ENCODE measurements around the gene SEPTIN11.

The SEPTIN11 gene

GRCh38 chr4:76957004-76957738, 7.6 kb downstream of the SEPTIN11 start:
- peaks cover 2% of the 10 kb centered on the region for H3K79me1 ChIP-seq (ENCODE audit: low read depth, low read length)
- DNase-seq (ENCODE audit: low spot score), result no peak
- no peak overlapping the region for H2BK120ac ChIP-seq (ENCODE audit: low read depth, low read length)
- H2AK5ac ChIP-seq (ENCODE audit: low read depth, low read length), result no peak overlapping the region
- no peak overlapping the region for H3K4ac ChIP-seq (ENCODE audit: low read length)
- no peaks in the 10 kb centered on the region for H3K27me3 ChIP-seq (ENCODE audit: control insufficient read depth in 3 of 3, insufficient read depth in 3 of 3, low read depth in 1 of 3, low read length in 3 of 3)
- H2BK5ac ChIP-seq (ENCODE audit: low read length), result no peak overlapping the region
- H2AFZ ChIP-seq (ENCODE audit: low read length), result no peak overlapping the region
- no CpG with 5 or more reads among the region's 4 CpGs for WGBS, 2 donors (ENCODE audit: extremely low coverage in 2 of 2, insufficient read length in 2 of 2, insufficient replicate concordance in 1 of 2)
- no peak overlapping the region for H3K4me2 ChIP-seq (ENCODE audit: insufficient read depth, low read length, poor library complexity, severe bottlenecking)
- no peak overlapping the region for H4K91ac ChIP-seq (ENCODE audit: low read depth, low read length, poor library complexity)
- H3K9me3 ChIP-seq (replicated peaks in 1 of 2; ENCODE audit: control insufficient read depth in 2 of 2, insufficient read depth in 1 of 2, low read depth in 1 of 2, low read length in 2 of 2), result peaks cover 0 to 5% of the 10 kb centered on the region in 2 donors
- no peak overlapping the region for H3K23ac ChIP-seq (ENCODE audit: low read depth, low read length, poor library complexity)
- no peak overlapping the region for H3K18ac ChIP-seq (ENCODE audit: low read length)
- no peak overlapping the region for H3K14ac ChIP-seq (ENCODE audit: low read length)
- H3K4me1 ChIP-seq (ENCODE audit: control insufficient read depth in 2 of 2, insufficient read depth in 1 of 2, low read depth in 1 of 2, low read length in 2 of 2), result peaks cover 7 to 16% of the 10 kb centered on the region in 2 donors
- no peak overlapping the region for H3K27ac ChIP-seq (replicated peaks; ENCODE audit: low read length)
- peaks cover 2 to 58% of the 10 kb centered on the region in 2 donors for H3K36me3 ChIP-seq (replicated peaks in 1 of 2; ENCODE audit: control insufficient read depth in 2 of 2, insufficient read depth in 2 of 2, low read length in 2 of 2)
- H4K8ac ChIP-seq (ENCODE audit: low read depth, low read length), result no peak overlapping the region
- no peak overlapping the region for H2BK12ac ChIP-seq (ENCODE audit: low read length)
- H3K4me3 ChIP-seq (ENCODE audit: low read length in 2 of 2), result no peak overlapping the region
- no peak overlapping the region for H3K9ac ChIP-seq (ENCODE audit: low read depth, low read length, poor library complexity)
- H2BK15ac ChIP-seq (ENCODE audit: low read length), result no peak overlapping the region

DNA sequence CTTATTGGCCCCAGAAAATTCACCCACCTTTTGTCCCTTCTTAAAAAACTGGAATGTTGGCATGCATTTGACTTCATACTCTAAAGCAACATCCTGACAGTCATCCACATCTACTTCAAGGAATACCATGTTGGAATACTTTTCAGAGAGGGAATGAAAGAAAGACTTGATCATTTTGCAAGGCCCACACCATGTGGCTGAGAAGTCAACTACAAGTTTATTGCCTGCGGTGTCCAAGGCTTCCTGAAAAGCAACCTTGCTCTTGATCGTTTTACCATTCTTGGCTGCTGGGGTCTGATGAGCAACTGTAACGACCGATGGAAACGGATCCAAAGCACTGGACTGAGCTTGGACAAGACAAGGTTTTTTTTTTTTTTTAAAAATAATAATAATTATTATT, 9.3 kb downstream of the SEPTIN11 start:
- Histone ChIP-seq H2AFZ (ENCODE audit: low read length) (no peak overlapping the region), H3K23ac (ENCODE audit: low read depth, low read length, poor library complexity) (no peak overlapping the region), H3K9ac (ENCODE audit: low read depth, low read length, poor library complexity) (no peak overlapping the region), H3K36me3 (replicated peaks in 1 of 2; ENCODE audit: control insufficient read depth in 2 of 2, insufficient read depth in 2 of 2, low read length in 2 of 2) (peaks cover 2 to 45% of the 10 kb centered on the region in 2 donors), H3K27ac (replicated peaks; ENCODE audit: low read length) (no peak overlapping the region), H3K14ac (ENCODE audit: low read length) (no peak overlapping the region), H3K4me3 (ENCODE audit: low read length in 2 of 2) (no peak overlapping the region), H4K8ac (ENCODE audit: low read depth, low read length) (no peak overlapping the region), H3K4me2 (ENCODE audit: insufficient read depth, low read length, poor library complexity, severe bottlenecking) (no peak overlapping the region), H3K9me3 (replicated peaks in 1 of 2; ENCODE audit: control insufficient read depth in 2 of 2, insufficient read depth in 1 of 2, low read depth in 1 of 2, low read length in 2 of 2) (peaks cover 0 to 5% of the 10 kb centered on the region in 2 donors), H2BK12ac (ENCODE audit: low read length) (no peak overlapping the region), H3K79me1 (ENCODE audit: low read depth, low read length) (peaks cover 2% of the 10 kb centered on the region), H3K4me1 (ENCODE audit: control insufficient read depth in 2 of 2, insufficient read depth in 1 of 2, low read depth in 1 of 2, low read length in 2 of 2) (peaks cover 7 to 18% of the 10 kb centered on the region in 2 donors), H3K18ac (ENCODE audit: low read length) (no peak overlapping the region), H2BK5ac (ENCODE audit: low read length) (no peak overlapping the region), H2AK5ac (ENCODE audit: low read depth, low read length) (no peak overlapping the region), H3K4ac (ENCODE audit: low read length) (no peak overlapping the region), H2BK120ac (ENCODE audit: low read depth, low read length) (no peak overlapping the region), H3K27me3 (ENCODE audit: control insufficient read depth in 3 of 3, insufficient read depth in 3 of 3, low read depth in 1 of 3, low read length in 3 of 3) (no peaks in the 10 kb centered on the region), H2BK15ac (ENCODE audit: low read length) (no peak overlapping the region), H4K91ac (ENCODE audit: low read depth, low read length, poor library complexity) (no peak overlapping the region)
- no CpG with 5 or more reads among the region's 5 CpGs for WGBS, 2 donors (ENCODE audit: extremely low coverage in 2 of 2, insufficient read length in 2 of 2, insufficient replicate concordance in 1 of 2)
- DNase-seq (ENCODE audit: low spot score), result no peak

DNA sequence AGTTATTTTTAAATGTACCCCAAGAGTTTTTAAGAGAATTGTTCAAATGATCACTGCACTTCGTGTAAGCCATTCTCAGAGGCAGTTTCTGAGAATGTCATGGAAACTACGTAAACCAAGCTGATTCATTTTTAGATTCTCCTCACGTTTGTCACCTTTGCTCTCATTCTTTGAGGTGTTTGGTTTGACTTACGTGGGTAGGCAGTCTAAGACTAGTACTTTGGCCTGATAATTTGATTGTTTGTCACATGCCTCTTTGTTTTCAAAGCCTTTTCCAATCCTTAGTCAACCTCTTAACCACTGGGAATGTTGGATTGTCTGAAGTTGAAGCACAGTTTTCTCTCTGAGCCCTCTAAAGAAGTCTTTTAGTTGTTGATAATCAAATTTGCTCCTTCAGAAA, 10.5 kb downstream of the SEPTIN11 start:
- Histone ChIP-seq H3K9ac (ENCODE audit: low read depth, low read length, poor library complexity) (no peak overlapping the region), H3K36me3 (replicated peaks in 1 of 2; ENCODE audit: control insufficient read depth in 2 of 2, insufficient read depth in 2 of 2, low read length in 2 of 2) (peaks cover 0 to 47% of the 10 kb centered on the region in 2 donors), H2BK12ac (ENCODE audit: low read length) (no peak overlapping the region), H3K18ac (ENCODE audit: low read length) (no peak overlapping the region), H2AFZ (ENCODE audit: low read length) (no peak overlapping the region), H2AK5ac (ENCODE audit: low read depth, low read length) (no peak overlapping the region), H3K9me3 (replicated peaks in 1 of 2; ENCODE audit: control insufficient read depth in 2 of 2, insufficient read depth in 1 of 2, low read depth in 1 of 2, low read length in 2 of 2) (peaks cover 0 to 5% of the 10 kb centered on the region in 2 donors), H3K14ac (ENCODE audit: low read length) (no peak overlapping the region), H3K4me3 (ENCODE audit: low read length in 2 of 2) (no peak overlapping the region), H3K4me2 (ENCODE audit: insufficient read depth, low read length, poor library complexity, severe bottlenecking) (no peak overlapping the region), H3K27ac (replicated peaks; ENCODE audit: low read length) (no peak overlapping the region), H3K4me1 (ENCODE audit: control insufficient read depth in 2 of 2, insufficient read depth in 1 of 2, low read depth in 1 of 2, low read length in 2 of 2) (peaks cover 5 to 12% of the 10 kb centered on the region in 2 donors), H4K91ac (ENCODE audit: low read depth, low read length, poor library complexity) (no peak overlapping the region), H4K8ac (ENCODE audit: low read depth, low read length) (no peak overlapping the region), H3K23ac (ENCODE audit: low read depth, low read length, poor library complexity) (no peak overlapping the region), H3K79me1 (ENCODE audit: low read depth, low read length) (no peaks in the 10 kb centered on the region), H2BK120ac (ENCODE audit: low read depth, low read length) (no peak overlapping the region), H2BK15ac (ENCODE audit: low read length) (no peak overlapping the region), H3K27me3 (ENCODE audit: control insufficient read depth in 3 of 3, insufficient read depth in 3 of 3, low read depth in 1 of 3, low read length in 3 of 3) (no peaks in the 10 kb centered on the region), H2BK5ac (ENCODE audit: low read length) (no peak overlapping the region), H3K4ac (ENCODE audit: low read length) (no peak overlapping the region)
- WGBS, 2 donors (ENCODE audit: extremely low coverage in 2 of 2, insufficient read length in 2 of 2, insufficient replicate concordance in 1 of 2), result no CpG with 5 or more reads among the region's 4 CpGs
- no peak for DNase-seq (ENCODE audit: low spot score)

GRCh38 chr4:76962406-76963130, 13.0 kb downstream of the SEPTIN11 start:
- Histone ChIP-seq H3K4me1 (ENCODE audit: control insufficient read depth in 2 of 2, insufficient read depth in 1 of 2, low read depth in 1 of 2, low read length in 2 of 2) (peaks cover 2 to 18% of the 10 kb centered on the region in 2 donors), H2AFZ (ENCODE audit: low read length) (no peak overlapping the region), H4K8ac (ENCODE audit: low read depth, low read length) (no peak overlapping the region), H3K18ac (ENCODE audit: low read length) (no peak overlapping the region), H2BK120ac (ENCODE audit: low read depth, low read length) (no peak overlapping the region), H3K4ac (ENCODE audit: low read length) (no peak overlapping the region), H3K36me3 (replicated peaks in 1 of 2; ENCODE audit: control insufficient read depth in 2 of 2, insufficient read depth in 2 of 2, low read length in 2 of 2) (peaks cover 0 to 25% of the 10 kb centered on the region in 2 donors), H2BK12ac (ENCODE audit: low read length) (no peak overlapping the region), H3K79me1 (ENCODE audit: low read depth, low read length) (no peaks in the 10 kb centered on the region), H3K14ac (ENCODE audit: low read length) (no peak overlapping the region), H3K9me3 (replicated peaks in 1 of 2; ENCODE audit: control insufficient read depth in 2 of 2, insufficient read depth in 1 of 2, low read depth in 1 of 2, low read length in 2 of 2) (no peaks in the 10 kb centered on the region), H4K91ac (ENCODE audit: low read depth, low read length, poor library complexity) (no peak overlapping the region), H3K4me2 (ENCODE audit: insufficient read depth, low read length, poor library complexity, severe bottlenecking) (no peak overlapping the region), H3K4me3 (ENCODE audit: low read length in 2 of 2) (no peak overlapping the region), H3K27ac (replicated peaks; ENCODE audit: low read length) (no peak overlapping the region), H2BK5ac (ENCODE audit: low read length) (no peak overlapping the region), H3K27me3 (ENCODE audit: control insufficient read depth in 3 of 3, insufficient read depth in 3 of 3, low read depth in 1 of 3, low read length in 3 of 3) (no peaks in the 10 kb centered on the region), H3K23ac (ENCODE audit: low read depth, low read length, poor library complexity) (no peak overlapping the region), H3K9ac (ENCODE audit: low read depth, low read length, poor library complexity) (no peak overlapping the region), H2AK5ac (ENCODE audit: low read depth, low read length) (no peak overlapping the region), H2BK15ac (ENCODE audit: low read length) (no peak overlapping the region)
- no CpG with 5 or more reads among the region's 5 CpGs for WGBS, 2 donors (ENCODE audit: extremely low coverage in 2 of 2, insufficient read length in 2 of 2, insufficient replicate concordance in 1 of 2)
- no peak for DNase-seq (ENCODE audit: low spot score)
